MM.1S (cell line): ENCODE data around the gene ULK4.

Experiments used
- DNase-seq: peaks from one replicate; pipeline ENCODE4 v3.0.0-alpha.2; 2015
- H2AFZ ChIP-seq: fragments of 300-600 bp; sonication (generic); 2 replicates; pipeline ENCODE4 v1.6.0; 2016; ENCODE audit warnings: antibody characterized with exemption, low read length
- H3F3A ChIP-seq: fragments of 300-600 bp; sonication (generic); 2 replicates; pipeline ENCODE4 v1.6.1; 2016; ENCODE audit warnings: mild to moderate bottlenecking, antibody characterized with exemption, low read length, moderate library complexity, mixed read lengths; ENCODE audit not compliant: insufficient read depth
- H3K27ac ChIP-seq: fragments of 300-600 bp; sonication (generic); 2 replicates; pipeline ENCODE4 v1.5.1; 2016; ENCODE audit warnings: mild to moderate bottlenecking, low read length
- H3K27me3 ChIP-seq: fragments of 300-600 bp; sonication (generic); replicated peaks from 2 replicates; pipeline ENCODE4 v1.6.0; 2016; ENCODE audit warnings: low read length; ENCODE audit not compliant: insufficient read depth
- H3K36me3 ChIP-seq: fragments of 300-600 bp; sonication (generic); replicated peaks from 2 replicates; pipeline ENCODE4 v1.6.1; 2016; ENCODE audit warnings: mild to moderate bottlenecking, low read length, mixed read lengths; ENCODE audit not compliant: insufficient read depth
- H3K4me1 ChIP-seq: fragments of 300-600 bp; sonication (generic); 2 replicates; pipeline ENCODE4 v1.6.1; 2016; ENCODE audit warnings: low read length, mixed read lengths
- H3K4me2 ChIP-seq: fragments of 300-600 bp; sonication (generic); 2 replicates; pipeline ENCODE4 v1.6.0; 2016; ENCODE audit warnings: low read depth, low read length
- H3K4me3 ChIP-seq: fragments of 300-600 bp; sonication (generic); 2 replicates; pipeline ENCODE4 v1.5.1; 2016; ENCODE audit warnings: low read length, mixed read lengths
- H3K79me2 ChIP-seq: fragments of 300-600 bp; sonication (generic); 2 replicates; pipeline ENCODE4 v1.6.1; 2016; ENCODE audit warnings: mixed run types, low read length, mixed read lengths
- H3K9ac ChIP-seq: fragments of 300-600 bp; sonication (generic); 2 replicates; pipeline ENCODE4 v1.6.1; 2016; ENCODE audit warnings: low read length, mixed read lengths
- H3K9me2 ChIP-seq: fragments of 300-600 bp; sonication (generic); replicated peaks from 2 replicates; pipeline ENCODE4 v1.6.1; 2016; ENCODE audit warnings: mild to moderate bottlenecking, low read length, mixed read lengths; ENCODE audit not compliant: insufficient read depth
- H3K9me3 ChIP-seq: fragments of 300-600 bp; sonication (generic); replicated peaks from 2 replicates; pipeline ENCODE4 v1.6.1; 2016; ENCODE audit warnings: mild to moderate bottlenecking, low read length, mixed read lengths; ENCODE audit not compliant: insufficient read depth
- H4K20me1 ChIP-seq: fragments of 300-600 bp; sonication (generic); 2 replicates; pipeline ENCODE4 v1.6.1; 2016; ENCODE audit warnings: mild to moderate bottlenecking, low read length, moderate library complexity, mixed read lengths; ENCODE audit not compliant: insufficient read depth
- CTCF ChIP-seq: fragments of 300-600 bp; sonication (generic); IDR thresholded peaks from 2 replicates; pipeline ENCODE4 v1.5.1; 2016; ENCODE audit warnings: antibody characterized with exemption, low read length, mixed read lengths
- EZH2 ChIP-seq: fragments of 300-600 bp; sonication (generic); optimal IDR thresholded peaks from 2 replicates; pipeline ENCODE3; 2017; ENCODE audit warnings: low read depth, mild to moderate bottlenecking, antibody characterized with exemption, low read length, mixed read lengths
- EZH2phosphoT487 ChIP-seq: fragments of 300-600 bp; sonication (generic); IDR thresholded peaks from 2 replicates; pipeline ENCODE4 v1.6.1; 2018; ENCODE audit warnings: antibody characterized with exemption, low read length

Gene ULK4

GRCh38 chr3:41579861-41580260 lies 382.0 kb downstream of the ULK4 start:
- no peaks in the 10 kb centered on the region for H3K79me2 ChIP-seq
- no peaks in the 10 kb centered on the region for H3K4me1 ChIP-seq
- H3K9ac ChIP-seq = no peak overlapping the region
- no peak for DNase-seq
- H3K36me3 ChIP-seq = no peaks in the 10 kb centered on the region
- no peaks in the 10 kb centered on the region for H3K9me3 ChIP-seq
- no peaks in the 10 kb centered on the region for H3F3A ChIP-seq
- H4K20me1 ChIP-seq = no peaks in the 10 kb centered on the region
- no peak overlapping the region for H2AFZ ChIP-seq
- H3K4me3 ChIP-seq = no peak overlapping the region
- H3K9me2 ChIP-seq = no peaks in the 10 kb centered on the region
- H3K4me2 ChIP-seq = no peak overlapping the region
- TF ChIP-seq EZH2phosphoT487 (no peak), CTCF (no peak), EZH2 (no peak)
- no peak overlapping the region for H3K27ac ChIP-seq
- H3K27me3 ChIP-seq = no peaks in the 10 kb centered on the region

GRCh38 chr3:41578798-41579197 lies 383.1 kb downstream of the ULK4 start:
- H3K4me2 ChIP-seq = no peak overlapping the region
- H3K27ac ChIP-seq = no peak overlapping the region
- DNase-seq = no peak
- H3K9me2 ChIP-seq = no peaks in the 10 kb centered on the region
- TF ChIP-seq CTCF = no peak
- no peak for TF ChIP-seq EZH2phosphoT487
- TF ChIP-seq EZH2 = no peak
- H3K27me3 ChIP-seq = no peaks in the 10 kb centered on the region
- H3F3A ChIP-seq = no peaks in the 10 kb centered on the region
- H3K79me2 ChIP-seq = no peaks in the 10 kb centered on the region
- H3K4me3 ChIP-seq = no peak overlapping the region
- H3K36me3 ChIP-seq = no peaks in the 10 kb centered on the region
- no peak overlapping the region for H3K9ac ChIP-seq
- no peaks in the 10 kb centered on the region for H3K4me1 ChIP-seq
- H2AFZ ChIP-seq = no peak overlapping the region
- no peaks in the 10 kb centered on the region for H3K9me3 ChIP-seq
- H4K20me1 ChIP-seq = no peaks in the 10 kb centered on the region

- H4K20me1 ChIP-seq = no peaks in the 10 kb centered on the region
- no peaks in the 10 kb centered on the region for H3K36me3 ChIP-seq
- no peaks in the 10 kb centered on the region for H3F3A ChIP-seq
- no peaks in the 10 kb centered on the region for H3K9me3 ChIP-seq
- H3K27me3 ChIP-seq = no peaks in the 10 kb centered on the region
- no peaks in the 10 kb centered on the region for H3K79me2 ChIP-seq
- H3K4me1 ChIP-seq = no peaks in the 10 kb centered on the region
- no peak for DNase-seq
- TF ChIP-seq EZH2 (no peak), CTCF (no peak), EZH2phosphoT487 (no peak)
- H3K4me3 ChIP-seq = no peak overlapping the region
- no peak overlapping the region for H3K27ac ChIP-seq
- no peaks in the 10 kb centered on the region for H3K9me2 ChIP-seq
- H3K9ac ChIP-seq = no peak overlapping the region
- H3K4me2 ChIP-seq = no peak overlapping the region
- no peak overlapping the region for H2AFZ ChIP-seq
These were observed 386.2 kb downstream of the ULK4 start for GRCh38 chr3:41575724-41576123.

GRCh38 chr3:41574900-41575299 lies 387.0 kb downstream of the ULK4 start:
- Histone ChIP-seq H3K27ac (no peak overlapping the region), H2AFZ (no peak overlapping the region), H3K9me2 (no peaks in the 10 kb centered on the region), H3K9ac (no peak overlapping the region), H3K4me2 (no peak overlapping the region), H3K36me3 (no peaks in the 10 kb centered on the region), H3K4me1 (no peaks in the 10 kb centered on the region), H3K4me3 (no peak overlapping the region), H4K20me1 (no peaks in the 10 kb centered on the region), H3K79me2 (no peaks in the 10 kb centered on the region), H3F3A (no peaks in the 10 kb centered on the region), H3K9me3 (no peaks in the 10 kb centered on the region), H3K27me3 (no peaks in the 10 kb centered on the region)
- no peak for TF ChIP-seq CTCF
- no peak for TF ChIP-seq EZH2phosphoT487
- TF ChIP-seq EZH2 = no peak
- no peak for DNase-seq
